IPS DF 19.7 (cell line): ENCODE measurements around the gene BBS9.
"Not testable (repeated sequence)": the region's sequence is repeated elsewhere in the genome, so short reads cannot be mapped to it uniquely, and the experiment has no call there.

Experiments
- DNase-seq: peaks from one replicate; pipeline ENCODE4 v3.0.0-alpha.2; 2013; ENCODE audit warnings: low read depth, low spot score

The BBS9 gene

DNA sequence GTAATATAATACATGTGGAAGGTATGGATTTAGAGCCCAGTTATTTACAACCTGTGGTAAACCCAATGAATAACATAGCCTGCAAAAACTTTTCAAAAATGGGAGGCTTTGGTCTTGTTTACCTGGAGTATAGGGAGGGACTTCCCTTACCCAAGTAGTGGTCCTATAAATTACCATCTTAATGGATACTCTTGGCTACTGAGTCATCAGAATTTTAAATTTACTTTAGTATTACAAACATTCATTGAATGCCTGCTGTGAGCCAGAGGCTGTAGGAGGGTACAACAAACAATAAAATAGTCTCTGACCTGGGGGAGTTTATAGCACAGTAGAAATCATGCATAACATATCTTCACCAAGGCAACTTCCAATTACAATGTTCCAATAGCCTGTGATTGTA lies 365.1 kb downstream of the BBS9 start:
- DNase-seq: no peak

DNA sequence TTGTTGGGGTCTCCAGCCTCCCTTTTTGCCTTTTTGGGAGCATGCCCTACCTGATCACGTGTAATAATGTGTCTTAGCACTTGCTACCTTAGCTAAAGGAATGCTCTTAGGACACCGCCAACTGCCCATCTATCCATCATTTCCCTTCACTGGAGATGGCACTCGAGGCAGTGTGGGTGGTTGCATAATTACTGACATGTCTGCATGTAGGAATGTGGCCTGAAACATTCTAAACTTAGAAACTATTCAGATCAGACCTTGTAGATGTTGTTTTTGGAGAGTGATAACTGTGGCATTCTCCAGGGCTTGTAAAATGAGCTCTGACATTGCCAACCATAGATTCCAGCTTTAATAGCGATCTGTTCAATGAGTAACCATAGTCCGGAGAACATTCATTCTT lies 365.8 kb downstream of the BBS9 start:
- DNase-seq: no peak

DNA sequence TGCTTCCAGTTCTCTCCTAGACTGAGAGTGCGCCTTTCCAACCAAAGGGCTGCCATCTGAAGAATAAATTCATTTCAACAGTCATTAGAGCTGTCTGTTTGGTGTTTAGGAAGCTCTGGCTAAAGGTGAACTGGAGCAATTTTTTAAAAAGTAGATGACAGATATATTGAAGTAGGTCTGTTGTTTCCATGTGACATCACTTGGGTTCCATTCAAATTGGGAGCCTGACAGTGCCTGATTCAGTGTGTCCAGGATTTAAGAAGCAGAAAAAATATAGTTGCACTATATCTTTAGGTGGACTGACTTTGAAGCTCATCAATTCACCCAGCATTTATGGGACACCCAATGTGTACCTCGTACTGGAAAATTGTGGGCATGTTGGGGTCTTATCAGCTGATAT lies 367.7 kb downstream of the BBS9 start:
- DNase-seq: no peak

DNA sequence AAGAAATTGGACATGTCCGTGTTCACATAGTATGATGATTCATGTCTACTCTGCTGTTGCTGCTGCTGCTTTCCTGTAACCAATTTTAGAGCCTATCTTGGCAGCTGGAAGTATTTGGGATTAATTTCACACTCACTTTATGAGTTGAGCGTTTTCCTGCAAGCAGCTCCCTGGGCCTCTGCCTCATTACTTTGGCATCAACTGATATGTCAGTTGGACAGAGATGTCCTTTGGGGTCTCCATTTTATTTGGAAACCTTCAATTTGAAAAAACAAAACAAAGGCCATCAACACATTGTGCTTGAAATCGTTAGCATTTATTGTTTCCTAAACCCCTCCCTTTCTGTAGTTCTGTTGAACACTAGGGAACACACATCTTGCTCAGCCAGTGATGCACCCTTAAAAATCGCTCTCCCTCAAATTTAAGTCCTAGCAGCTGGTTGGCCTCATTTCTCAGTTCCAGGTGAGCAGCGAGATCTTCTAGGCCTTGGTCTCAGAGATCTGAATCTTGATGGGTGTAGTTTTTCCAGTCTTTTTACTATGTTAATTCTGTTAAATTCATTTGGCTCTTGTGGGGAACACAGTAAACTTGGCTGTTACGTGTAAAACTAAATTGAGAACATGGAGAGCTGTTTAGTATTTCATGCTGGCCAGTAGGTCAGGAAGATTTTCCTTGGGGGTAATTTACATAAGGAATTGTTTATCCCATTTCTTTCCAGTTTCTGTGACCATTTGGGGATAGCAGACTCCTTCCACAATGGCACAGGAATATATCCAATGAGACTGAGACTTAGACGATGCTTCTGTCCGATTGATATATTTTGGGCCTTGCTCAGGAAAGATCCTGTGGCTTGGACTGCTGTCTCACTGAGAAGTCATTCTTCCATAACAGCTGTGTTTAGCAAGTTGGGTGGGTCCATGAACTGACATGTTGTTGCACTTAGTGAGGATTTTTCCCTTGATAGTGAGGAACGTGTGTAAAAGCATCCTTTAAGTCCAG lies 371.6 kb downstream of the BBS9 start:
- DNase-seq: no peak

DNA sequence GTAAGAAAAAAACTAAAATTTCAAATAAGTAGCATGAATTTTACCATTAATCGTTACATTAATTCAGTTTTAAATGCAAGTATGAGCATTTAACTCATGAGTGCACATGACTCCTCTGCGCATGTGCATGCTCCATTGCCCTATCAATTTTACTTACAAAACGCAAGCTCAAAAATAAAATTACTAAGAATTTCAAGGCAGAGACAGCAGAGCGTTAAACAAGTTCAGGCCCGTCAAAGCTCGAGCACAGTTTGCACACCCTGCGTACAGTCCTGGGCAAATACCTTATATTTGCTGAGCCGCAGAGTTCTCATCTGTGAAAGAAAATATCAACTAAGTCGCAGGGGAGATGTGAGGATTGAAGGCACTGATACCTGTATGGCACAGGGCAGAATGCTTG lies 373.6 kb downstream of the BBS9 start:
- no peak for DNase-seq

DNA sequence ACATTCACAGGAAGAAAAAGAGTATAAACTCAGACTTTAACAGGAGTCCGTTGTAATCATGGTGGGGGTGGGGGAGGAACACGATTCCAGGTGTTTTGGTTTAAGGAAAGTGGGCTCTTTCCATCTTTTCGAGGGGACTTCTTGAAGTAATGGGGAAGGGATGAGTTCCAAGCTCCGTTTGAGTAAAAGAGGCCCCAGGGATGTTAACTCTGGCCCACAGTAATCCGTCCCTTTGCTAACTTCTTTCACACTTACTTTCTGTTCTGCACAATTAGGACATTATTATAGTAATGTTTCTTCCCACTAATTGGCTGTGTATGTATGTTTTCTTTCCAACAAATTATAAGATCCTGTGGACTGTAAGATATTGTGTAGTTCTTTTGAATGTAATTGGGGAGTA lies 374.4 kb downstream of the BBS9 start:
- no peak for DNase-seq

DNA sequence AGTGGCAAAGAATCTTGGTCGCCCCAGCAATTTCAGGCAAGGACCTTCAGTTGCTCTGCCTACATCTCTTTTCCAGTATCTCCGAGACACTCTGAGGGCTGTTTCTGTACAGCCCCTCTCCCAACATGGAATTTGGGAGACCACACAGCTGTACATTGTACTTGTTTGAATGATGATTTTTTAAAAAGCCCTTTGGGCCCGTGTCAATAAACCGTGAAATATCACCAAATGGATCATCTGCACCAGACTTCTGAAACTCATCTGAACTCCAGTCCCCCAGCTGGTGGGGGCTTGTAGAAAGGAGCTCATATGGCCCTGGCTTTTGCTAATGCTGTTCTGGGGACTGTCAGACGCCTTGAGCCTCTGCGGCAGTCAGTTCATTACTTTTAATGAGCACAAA lies 374.9 kb downstream of the BBS9 start:
- DNase-seq: no peak

DNA sequence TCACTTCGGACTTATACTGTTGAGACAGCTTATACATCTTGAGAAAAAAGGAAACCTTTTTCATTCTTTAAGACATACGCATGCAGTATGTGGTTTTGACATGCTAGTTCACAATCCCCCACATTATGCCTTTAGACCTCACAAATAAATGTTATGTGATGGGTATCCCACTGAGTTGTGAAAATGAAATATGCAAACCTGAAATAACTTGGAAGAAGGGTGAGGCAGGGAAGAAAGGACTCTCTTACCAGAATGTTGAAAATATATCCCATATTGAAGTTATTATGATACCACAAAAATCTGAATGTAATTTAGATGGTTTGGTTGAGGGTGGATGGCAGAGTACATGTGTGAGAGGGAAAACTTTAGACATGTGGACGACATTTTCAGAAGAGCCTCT lies 379.8 kb downstream of the BBS9 start:
- DNase-seq: no peak

DNA sequence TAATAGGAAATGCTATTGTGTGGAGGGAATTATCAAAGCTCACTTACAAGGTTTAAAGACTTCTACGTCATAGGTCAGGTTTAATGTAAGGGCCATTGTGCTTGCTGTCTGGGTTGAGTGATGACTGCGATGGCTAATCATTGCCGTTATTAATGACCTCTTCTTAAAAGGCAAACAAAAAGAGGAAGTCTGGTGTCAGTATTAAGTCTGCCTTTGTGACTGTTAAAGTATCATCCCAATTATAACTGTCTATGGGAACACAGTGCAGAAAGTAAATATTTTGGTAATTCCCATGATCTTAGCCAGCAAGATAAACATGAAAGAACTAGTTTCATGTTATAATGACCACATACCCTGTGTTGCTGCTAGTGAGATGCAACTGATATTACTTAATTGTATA lies 382.4 kb downstream of the BBS9 start:
- no peak for DNase-seq

DNA sequence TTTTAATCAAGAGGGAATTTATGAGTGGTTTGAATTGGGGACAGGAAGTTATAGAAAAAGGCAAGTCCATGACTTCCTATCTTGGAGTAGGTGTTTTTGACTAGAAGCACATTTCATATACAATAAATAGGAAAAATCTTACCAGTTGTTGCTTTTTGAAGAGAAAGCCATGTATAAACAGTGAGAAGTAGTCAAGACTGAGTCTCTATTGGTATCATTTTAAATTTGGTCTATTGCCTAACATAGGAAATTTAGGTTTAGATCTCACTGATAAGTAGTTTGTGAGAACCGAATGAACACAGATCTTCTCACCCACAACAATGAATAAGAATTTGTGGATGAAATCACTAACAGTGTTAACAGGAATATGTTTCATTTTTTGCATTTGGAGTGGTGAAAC lies 387.2 kb downstream of the BBS9 start:
- DNase-seq: no peak

DNA sequence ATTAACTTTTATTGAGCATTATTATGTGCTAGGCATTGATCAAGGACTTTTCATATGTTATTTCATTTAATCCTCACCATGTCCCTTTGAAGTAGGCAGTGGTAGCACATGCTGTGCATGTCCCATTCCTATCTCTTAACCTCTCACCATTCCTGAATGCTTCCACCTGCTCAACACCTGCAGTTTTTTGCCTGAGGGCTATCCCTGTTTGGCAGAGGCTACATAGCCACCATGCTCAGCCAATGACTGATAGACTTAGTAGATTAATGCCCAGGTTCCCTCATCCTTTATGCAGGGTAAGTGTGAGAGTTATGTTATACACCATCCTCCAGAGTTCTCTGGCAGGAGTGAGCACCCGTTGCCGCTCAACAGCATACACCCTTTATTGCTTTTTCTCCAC lies 387.8 kb downstream of the BBS9 start:
- DNase-seq: no peak

DNA sequence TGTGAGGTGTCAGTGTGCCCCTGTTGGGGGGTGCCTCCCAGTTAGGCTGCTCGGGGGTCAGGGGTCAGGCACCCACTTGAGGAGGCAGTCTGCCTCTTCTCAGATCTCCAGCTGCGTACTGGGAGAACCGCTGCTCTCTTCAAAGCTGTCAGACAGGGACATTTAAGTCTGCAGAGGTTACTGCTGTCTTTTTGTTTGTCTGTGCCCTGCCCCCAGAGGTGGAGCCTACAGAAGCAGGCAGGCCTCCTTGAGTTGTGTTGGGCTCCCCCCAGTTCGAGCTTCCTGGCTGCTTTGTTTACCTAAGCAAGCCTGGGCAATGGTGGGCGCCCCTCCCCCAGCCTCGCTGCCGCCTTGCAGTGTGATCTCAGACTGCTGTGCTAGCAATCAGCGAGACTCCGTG lies 397.6 kb downstream of the BBS9 start:
- DNase-seq: not testable (repeated sequence)

DNA sequence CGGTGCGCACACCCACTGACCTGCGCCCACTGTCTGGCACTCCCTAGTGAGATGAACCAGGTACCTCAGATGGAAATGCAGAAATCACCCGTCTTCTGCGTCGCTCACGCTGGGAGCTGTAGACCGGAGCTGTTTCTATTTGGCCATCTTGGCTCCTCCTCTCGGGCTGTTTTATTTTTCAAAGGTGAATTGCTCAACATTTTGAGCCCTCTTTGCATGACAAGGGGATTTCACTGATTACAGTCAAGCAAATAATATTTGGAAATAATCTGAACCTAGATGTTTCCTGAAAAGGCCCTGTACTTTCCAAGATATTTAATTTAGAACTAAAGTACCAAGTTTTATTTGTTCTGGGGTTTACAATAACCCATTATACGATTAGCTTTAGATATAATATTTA lies 398.2 kb downstream of the BBS9 start:
- DNase-seq: not testable (repeated sequence)

DNA sequence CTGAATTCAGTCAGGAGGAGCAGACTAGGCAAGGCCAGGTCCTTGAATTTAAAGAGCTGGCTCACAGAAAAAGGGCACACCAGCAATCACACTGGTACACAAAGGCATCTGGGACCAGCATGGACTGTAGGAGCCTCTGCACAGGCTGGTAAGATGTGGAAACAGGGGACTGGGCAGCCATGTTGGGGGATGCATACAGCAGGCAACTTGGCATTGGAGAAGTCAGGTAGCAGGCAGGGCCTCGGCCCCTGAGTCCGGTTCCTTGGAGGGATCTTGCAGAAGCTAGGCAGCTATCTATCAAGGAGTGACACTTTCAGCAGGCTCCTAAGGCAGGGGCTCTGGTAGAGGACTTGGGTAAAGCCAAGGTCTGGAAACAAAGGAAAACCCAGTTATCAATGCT lies 399.7 kb downstream of the BBS9 start:
- no peak for DNase-seq

DNA sequence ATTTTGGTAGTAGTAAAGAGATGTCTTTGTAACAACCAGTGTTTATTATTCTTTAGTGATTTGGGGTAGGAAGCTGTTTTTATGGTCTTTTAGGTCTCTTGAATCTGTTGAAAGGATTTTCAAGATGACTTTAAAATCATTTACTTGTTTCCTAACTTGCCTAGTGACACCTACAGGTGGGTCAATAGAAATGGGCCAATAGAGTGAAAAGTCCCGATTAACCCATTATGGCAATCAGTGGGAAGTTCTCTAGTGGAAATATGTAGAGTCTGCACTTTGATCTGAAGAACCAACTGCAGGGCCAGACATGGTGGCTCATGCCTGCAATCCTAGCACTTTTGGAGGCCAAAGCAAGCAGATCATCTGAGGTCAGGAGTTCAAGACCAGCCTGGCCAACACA lies 401.3 kb downstream of the BBS9 start:
- DNase-seq: no peak

DNA sequence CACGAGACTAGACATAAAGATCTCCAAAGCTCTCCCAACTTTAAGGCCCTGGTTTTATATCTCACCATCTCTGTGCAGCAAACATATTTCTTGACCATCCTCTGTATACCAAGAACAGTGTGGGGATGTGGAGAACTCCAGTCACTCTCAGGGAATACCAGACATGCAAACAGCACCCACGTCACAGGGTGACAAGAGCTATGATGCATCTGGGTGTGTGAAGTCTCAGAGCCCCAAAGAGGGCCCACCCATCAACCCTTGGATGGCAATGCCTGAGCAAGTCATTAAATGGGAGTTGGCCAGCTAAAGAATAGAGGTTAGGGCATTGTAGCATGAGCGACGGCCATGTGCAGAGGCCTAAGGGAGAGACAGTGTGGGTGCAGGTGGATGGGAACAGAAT lies 402.5 kb downstream of the BBS9 start:
- DNase-seq: no peak

DNA sequence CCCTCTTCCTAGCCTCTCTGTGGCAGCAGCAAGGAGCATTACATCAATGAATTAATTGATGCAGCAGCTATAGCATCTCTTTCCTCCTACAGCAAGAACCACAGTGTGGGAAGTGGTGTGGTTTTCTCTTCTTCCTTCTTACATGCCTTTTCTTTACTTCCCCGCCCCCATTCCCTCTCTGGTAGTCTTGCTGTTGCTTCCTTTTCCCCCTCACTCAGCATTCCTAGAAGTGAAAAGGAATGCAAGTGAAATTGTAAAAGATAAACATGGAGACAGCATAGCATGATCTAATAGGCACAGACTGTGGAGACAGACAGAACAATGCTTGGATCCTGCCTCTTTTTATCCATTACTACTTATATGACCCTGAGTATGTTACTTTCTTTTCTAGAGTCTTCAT lies 405.5 kb downstream of the BBS9 start:
- no peak for DNase-seq

DNA sequence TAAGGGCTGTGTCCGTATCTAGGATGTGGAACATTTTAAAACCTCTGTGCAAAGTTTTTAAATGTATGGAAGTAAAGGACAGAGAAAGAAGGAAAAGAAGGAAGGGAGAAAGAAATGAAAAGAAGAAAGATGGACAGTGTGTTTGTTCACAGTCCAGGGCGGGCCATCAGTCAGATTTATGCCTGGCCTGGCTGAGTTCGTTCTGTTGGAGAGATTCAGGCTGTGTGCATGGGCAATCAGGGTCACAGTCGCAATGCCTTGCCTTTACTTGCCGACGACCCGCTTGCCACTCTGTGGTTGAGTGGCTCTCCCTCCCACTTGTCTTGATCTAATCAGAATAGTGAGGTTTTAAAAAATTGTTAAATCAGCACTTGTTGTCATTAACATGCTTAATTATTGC lies 406.6 kb downstream of the BBS9 start:
- no peak for DNase-seq

DNA sequence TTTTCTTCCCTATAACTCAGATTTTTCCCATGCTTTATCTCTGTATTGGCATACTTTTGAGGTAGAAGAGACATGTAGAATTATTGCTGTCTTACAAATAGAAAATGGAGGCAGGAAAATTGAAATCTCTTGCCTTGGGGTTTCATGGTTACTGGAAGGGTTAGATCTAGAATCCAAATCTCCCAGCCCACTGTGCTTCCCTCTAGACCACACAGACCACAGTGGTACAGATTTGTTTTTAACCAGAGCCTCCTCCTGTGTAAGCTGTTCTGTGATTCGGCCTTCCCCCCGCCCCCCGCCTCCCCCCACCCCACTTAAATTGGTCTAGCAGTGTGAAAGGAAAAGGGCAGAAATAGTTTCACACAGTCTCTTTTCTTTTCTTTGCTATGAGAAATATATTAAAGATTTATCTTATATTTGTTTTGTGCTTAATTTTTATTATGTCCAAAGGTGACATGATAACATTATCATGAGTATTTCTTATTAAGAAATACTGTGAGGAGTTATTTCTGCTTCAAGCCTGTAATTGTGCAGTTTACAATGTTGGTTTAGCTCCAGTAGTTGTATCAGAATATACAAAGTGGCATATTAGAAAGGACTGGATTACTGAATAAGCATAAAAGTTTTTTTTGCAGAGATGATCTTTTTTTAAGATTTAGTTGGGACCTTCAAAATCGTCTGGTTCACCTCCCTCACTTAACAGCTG lies 407.2 kb downstream of the BBS9 start:
- DNase-seq: no peak

DNA sequence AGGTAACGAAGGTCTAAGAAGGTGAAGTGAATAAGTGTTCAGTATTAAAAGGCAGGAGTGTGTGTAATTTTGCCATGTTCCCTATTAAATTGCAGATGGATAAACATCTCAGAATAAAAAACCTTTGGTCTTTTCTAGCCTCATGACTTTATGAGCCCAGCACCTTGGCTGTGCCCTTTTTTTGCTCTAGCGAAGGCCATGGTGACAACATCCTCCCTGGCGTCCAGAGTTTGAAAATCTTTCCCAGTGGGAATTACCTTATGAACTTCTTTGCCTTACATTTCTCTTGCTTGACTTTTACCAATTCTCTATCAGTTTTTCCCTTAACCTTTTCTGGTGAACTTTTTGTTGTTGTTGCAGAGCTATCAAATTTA lies 407.7 kb downstream of the BBS9 start:
- no peak for DNase-seq

DNA sequence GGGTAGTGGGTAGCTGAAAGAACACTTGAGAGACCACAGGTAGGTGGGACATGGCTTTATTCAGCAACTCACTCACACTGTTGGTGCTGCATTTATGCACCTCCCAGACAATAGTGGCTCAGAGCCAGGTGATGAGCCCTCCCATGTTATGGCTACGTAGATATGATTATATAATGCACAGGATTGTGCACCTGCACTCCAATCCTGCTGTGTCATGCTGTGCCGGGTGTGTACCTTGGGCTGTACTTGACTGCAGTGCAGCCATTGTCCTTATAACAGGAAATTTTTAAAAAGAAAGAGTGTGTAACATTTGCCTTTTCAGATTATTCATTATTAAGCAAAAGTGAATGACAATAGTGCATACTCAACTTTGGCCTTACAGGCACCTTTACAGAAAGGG lies 409.8 kb downstream of the BBS9 start:
- no peak for DNase-seq

DNA sequence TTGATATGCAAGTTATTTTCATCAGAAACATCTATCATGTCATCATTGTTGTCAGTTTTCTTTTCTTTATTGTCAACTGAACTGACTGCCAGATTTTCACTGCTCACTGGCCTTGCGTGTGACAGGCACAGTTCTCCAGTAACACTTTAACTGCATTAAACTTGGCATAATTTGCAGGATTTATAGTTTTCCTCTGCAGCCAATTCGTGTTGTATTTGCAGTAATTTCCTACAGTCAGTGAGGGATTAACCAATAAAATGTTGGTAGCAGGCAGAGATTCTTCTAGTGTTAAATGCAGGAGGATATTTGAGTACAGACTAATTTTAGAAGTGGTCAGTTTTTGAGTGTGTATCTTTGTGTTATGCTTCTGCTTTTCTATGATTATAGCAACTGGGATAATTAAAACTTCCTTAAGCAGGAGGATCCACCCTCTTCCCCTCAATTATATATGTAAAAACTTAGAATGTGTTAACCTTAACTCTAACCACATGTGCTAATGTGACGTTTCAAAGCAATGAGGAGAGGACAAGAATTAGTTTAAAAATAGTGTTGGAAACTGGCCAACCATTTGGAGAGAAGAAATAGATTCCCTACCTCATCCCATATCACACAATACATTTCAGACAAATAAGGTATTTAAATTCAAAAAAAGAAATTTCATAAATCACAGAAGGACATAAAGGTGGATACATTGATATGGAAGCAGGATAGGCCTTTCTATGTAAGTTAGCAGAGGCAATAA lies 410.5 kb downstream of the BBS9 start:
- no peak for DNase-seq
